SK-N-SH treated with all-trans-retinoic acid at 6 μM for 48 hours (cell line): ENCODE data around the gene NRAP.
A peak's percentile ranks its signal among the peaks of the same experiment; 100 is the strongest.

ENCODE experiments used
- ATAC-seq: fragments of 200-7000 bp; cut with Tn5 transposase; 3 replicates; pipeline ENCODE4 v1.9.1; 2020; ENCODE audit warnings: mild to moderate bottlenecking, moderate library complexity
- BACH2 ChIP-seq: fragments of 250-450 bp; sonication (Bioruptor Pico); IDR thresholded peaks from 2 replicates; pipeline ENCODE4 v1.9.0; 2021; ENCODE audit warnings: mild to moderate bottlenecking, borderline replicate concordance
- CSDC2 ChIP-seq: fragments of 250-450 bp; sonication (Bioruptor Pico); IDR thresholded peaks from 2 replicates; pipeline ENCODE4 v1.5.0; 2020; ENCODE audit warnings: mild to moderate bottlenecking, moderate library complexity
- ESRRG ChIP-seq: fragments of 250-450 bp; sonication (Bioruptor Pico); IDR thresholded peaks from 2 replicates; pipeline ENCODE4 v1.6.1; 2021; ENCODE audit warnings: mild to moderate bottlenecking
- GLIS3 ChIP-seq: fragments of 250-450 bp; sonication (Bioruptor Pico); IDR thresholded peaks from 2 replicates; pipeline ENCODE4 v1.5.0; 2020; ENCODE audit warnings: mild to moderate bottlenecking, moderate library complexity
- ISL1 ChIP-seq: fragments of 250-450 bp; sonication (Bioruptor Pico); IDR thresholded peaks from 2 replicates; pipeline ENCODE4 v2.1.2; 2022; ENCODE audit warnings: mild to moderate bottlenecking, moderate library complexity
- PPARA ChIP-seq: fragments of 250-450 bp; sonication (Bioruptor Pico); IDR thresholded peaks from 2 replicates; pipeline ENCODE4 v1.5.0; 2020; ENCODE audit warnings: mild to moderate bottlenecking, borderline replicate concordance
- RARB ChIP-seq: fragments of 250-450 bp; sonication (Bioruptor Pico); IDR thresholded peaks from 2 replicates; pipeline ENCODE4 v1.8.0; 2021; ENCODE audit warnings: mild to moderate bottlenecking, moderate library complexity
- SNAI2 ChIP-seq: fragments of 250-450 bp; sonication (Bioruptor Pico); IDR thresholded peaks from 2 replicates; pipeline ENCODE4 v1.5.0; 2020; ENCODE audit warnings: mild to moderate bottlenecking, moderate library complexity
- TCF4 ChIP-seq: fragments of 250-450 bp; sonication (Bioruptor Pico); IDR thresholded peaks from 2 replicates; pipeline ENCODE4 v1.8.0; 2021; ENCODE audit warnings: mild to moderate bottlenecking, moderate library complexity, borderline replicate concordance
- TOX ChIP-seq: fragments of 250-450 bp; sonication (Bioruptor Pico); IDR thresholded peaks from 2 replicates; pipeline ENCODE4 v1.8.0; 2021; ENCODE audit warnings: mild to moderate bottlenecking, moderate library complexity, borderline replicate concordance
- ZNF565 ChIP-seq: fragments of 450-650 bp; formaldehyde crosslinking; conservative IDR thresholded peaks from 2 replicates; pipeline ENCODE4 v1.5.0; 2020; ENCODE audit warnings: low read depth, mild to moderate bottlenecking, moderate library complexity
- ZNF70 ChIP-seq: fragments of 450-650 bp; formaldehyde crosslinking; IDR thresholded peaks from 2 replicates; pipeline ENCODE4 v1.5.0; 2020; ENCODE audit warnings: mild to moderate bottlenecking, moderate library complexity
- ZNF8 ChIP-seq: fragments of 450-650 bp; formaldehyde crosslinking; IDR thresholded peaks from 2 replicates; pipeline ENCODE4 v1.5.0; 2020; ENCODE audit warnings: mild to moderate bottlenecking, moderate library complexity
- TF ChIP-seq, protein P1 (sequence below): fragments of 250-450 bp; sonication (Bioruptor Pico); IDR thresholded peaks from 2 replicates; pipeline ENCODE4 v1.5.0; 2020; ENCODE audit warnings: mild to moderate bottlenecking, moderate library complexity
- TF ChIP-seq, protein P2 (sequence below): fragments of 250-450 bp; sonication (Bioruptor Pico); IDR thresholded peaks from 2 replicates; pipeline ENCODE4 v1.8.0; 2021; ENCODE audit warnings: low read depth, mild to moderate bottlenecking, moderate library complexity, borderline replicate concordance
- TF ChIP-seq, protein P3 (sequence below): fragments of 250-450 bp; sonication (Bioruptor Pico); IDR thresholded peaks from 2 replicates; pipeline ENCODE4 v1.5.1; 2021; ENCODE audit warnings: mild to moderate bottlenecking, moderate library complexity
- TF ChIP-seq, protein P4 (sequence below): fragments of 250-450 bp; sonication (Bioruptor Pico); IDR thresholded peaks from 2 replicates; pipeline ENCODE4 v1.8.0; 2020; ENCODE audit warnings: mild to moderate bottlenecking, moderate library complexity, borderline replicate concordance
- TF ChIP-seq, protein P5 (sequence below): fragments of 250-450 bp; sonication (Bioruptor Pico); IDR thresholded peaks from 2 replicates; pipeline ENCODE4 v1.5.1; 2020; ENCODE audit warnings: low read depth, mild to moderate bottlenecking, moderate library complexity

NRAP gene

DNA sequence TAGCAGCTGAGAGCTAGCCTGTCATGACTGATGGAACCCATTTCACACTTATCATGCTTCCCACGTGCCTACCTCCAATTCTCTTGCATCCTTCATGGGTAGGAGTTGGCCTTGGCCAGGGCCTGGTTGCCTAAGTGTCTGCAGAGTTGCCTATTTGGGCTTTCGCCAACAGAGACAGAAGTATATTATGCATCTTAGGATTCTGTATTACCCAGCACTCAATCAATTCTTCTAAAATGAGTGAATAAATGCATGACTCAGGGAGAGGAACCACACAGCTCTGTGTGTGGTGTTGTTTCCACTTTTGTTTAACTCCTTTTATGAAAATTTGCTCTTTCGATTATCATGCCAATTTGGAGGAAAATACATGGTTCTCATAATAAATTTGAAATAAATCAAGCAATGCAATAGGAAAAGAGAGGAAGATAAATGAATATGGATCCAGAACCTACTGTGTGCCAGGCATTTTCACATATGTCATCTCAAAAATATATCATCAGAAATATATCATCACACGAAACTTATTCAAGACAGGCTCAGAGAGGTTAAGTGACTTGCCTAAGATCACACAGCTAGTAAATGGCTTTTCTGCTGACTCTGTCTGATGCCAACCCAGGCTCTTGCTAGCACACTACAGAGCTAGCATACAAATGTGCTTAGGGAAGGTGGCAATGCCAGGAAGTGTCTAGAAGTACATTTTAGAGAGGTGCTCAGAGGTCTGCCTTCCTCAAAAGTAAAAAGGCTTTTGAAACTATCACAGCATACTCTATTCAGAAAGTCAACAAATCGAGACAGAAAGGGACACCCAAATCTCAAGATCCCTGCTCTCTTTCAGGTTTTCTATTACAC lies 120.5 kb downstream of the NRAP start (continued):
- TF ChIP-seq, protein P1, sequence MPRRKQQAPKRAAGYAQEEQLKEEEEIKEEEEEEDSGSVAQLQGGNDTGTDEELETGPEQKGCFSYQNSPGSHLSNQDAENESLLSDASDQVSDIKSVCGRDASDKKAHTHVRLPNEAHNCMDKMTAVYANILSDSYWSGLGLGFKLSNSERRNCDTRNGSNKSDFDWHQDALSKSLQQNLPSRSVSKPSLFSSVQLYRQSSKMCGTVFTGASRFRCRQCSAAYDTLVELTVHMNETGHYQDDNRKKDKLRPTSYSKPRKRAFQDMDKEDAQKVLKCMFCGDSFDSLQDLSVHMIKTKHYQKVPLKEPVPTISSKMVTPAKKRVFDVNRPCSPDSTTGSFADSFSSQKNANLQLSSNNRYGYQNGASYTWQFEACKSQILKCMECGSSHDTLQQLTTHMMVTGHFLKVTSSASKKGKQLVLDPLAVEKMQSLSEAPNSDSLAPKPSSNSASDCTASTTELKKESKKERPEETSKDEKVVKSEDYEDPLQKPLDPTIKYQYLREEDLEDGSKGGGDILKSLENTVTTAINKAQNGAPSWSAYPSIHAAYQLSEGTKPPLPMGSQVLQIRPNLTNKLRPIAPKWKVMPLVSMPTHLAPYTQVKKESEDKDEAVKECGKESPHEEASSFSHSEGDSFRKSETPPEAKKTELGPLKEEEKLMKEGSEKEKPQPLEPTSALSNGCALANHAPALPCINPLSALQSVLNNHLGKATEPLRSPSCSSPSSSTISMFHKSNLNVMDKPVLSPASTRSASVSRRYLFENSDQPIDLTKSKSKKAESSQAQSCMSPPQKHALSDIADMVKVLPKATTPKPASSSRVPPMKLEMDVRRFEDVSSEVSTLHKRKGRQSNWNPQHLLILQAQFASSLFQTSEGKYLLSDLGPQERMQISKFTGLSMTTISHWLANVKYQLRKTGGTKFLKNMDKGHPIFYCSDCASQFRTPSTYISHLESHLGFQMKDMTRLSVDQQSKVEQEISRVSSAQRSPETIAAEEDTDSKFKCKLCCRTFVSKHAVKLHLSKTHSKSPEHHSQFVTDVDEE (CRISPR knock-in tag), result no peak
- TF ChIP-seq, protein P2, sequence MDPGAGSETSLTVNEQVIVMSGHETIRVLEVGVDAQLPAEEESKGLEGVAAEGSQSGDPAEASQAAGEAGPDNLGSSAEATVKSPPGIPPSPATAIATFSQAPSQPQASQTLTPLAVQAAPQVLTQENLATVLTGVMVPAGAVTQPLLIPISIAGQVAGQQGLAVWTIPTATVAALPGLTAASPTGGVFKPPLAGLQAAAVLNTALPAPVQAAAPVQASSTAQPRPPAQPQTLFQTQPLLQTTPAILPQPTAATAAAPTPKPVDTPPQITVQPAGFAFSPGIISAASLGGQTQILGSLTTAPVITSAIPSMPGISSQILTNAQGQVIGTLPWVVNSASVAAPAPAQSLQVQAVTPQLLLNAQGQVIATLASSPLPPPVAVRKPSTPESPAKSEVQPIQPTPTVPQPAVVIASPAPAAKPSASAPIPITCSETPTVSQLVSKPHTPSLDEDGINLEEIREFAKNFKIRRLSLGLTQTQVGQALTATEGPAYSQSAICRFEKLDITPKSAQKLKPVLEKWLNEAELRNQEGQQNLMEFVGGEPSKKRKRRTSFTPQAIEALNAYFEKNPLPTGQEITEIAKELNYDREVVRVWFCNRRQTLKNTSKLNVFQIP (CRISPR knock-in tag), result no peak

GRCh38 chr10:113541549-113541927 lies 122.3 kb downstream of the NRAP start:
- TF ChIP-seq SNAI2, result no peak
- TF ChIP-seq CSDC2, result no peak
- TF ChIP-seq GLIS3, result no peak
- TF ChIP-seq TCF4 (CRISPR knock-in tag), result no peak
- TF ChIP-seq, protein P3, sequence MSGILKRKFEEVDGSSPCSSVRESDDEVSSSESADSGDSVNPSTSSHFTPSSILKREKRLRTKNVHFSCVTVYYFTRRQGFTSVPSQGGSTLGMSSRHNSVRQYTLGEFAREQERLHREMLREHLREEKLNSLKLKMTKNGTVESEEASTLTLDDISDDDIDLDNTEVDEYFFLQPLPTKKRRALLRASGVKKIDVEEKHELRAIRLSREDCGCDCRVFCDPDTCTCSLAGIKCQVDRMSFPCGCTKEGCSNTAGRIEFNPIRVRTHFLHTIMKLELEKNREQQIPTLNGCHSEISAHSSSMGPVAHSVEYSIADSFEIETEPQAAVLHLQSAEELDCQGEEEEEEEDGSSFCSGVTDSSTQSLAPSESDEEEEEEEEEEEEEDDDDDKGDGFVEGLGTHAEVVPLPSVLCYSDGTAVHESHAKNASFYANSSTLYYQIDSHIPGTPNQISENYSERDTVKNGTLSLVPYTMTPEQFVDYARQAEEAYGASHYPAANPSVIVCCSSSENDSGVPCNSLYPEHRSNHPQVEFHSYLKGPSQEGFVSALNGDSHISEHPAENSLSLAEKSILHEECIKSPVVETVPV (CRISPR knock-in tag), result no peak
- no peak for TF ChIP-seq ESRRG (CRISPR knock-in tag)
- TF ChIP-seq ZNF70 (CRISPR knock-in tag), result no peak
- no peak for TF ChIP-seq BACH2 (CRISPR knock-in tag)
- no peak for TF ChIP-seq RARB (CRISPR knock-in tag)
- TF ChIP-seq, protein P4, sequence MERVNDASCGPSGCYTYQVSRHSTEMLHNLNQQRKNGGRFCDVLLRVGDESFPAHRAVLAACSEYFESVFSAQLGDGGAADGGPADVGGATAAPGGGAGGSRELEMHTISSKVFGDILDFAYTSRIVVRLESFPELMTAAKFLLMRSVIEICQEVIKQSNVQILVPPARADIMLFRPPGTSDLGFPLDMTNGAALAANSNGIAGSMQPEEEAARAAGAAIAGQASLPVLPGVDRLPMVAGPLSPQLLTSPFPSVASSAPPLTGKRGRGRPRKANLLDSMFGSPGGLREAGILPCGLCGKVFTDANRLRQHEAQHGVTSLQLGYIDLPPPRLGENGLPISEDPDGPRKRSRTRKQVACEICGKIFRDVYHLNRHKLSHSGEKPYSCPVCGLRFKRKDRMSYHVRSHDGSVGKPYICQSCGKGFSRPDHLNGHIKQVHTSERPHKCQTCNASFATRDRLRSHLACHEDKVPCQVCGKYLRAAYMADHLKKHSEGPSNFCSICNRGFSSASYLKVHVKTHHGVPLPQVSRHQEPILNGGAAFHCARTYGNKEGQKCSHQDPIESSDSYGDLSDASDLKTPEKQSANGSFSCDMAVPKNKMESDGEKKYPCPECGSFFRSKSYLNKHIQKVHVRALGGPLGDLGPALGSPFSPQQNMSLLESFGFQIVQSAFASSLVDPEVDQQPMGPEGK (CRISPR knock-in tag), result no peak
- TF ChIP-seq ISL1 (CRISPR knock-in tag), result no peak
- no peak for TF ChIP-seq ZNF8 (CRISPR knock-in tag)
- TF ChIP-seq TOX, result no peak
- TF ChIP-seq, protein P1 (CRISPR knock-in tag), result no peak
- no peak for TF ChIP-seq ZNF565 (CRISPR knock-in tag)

GRCh38 chr10:113540845-113541548 lies 122.8 kb downstream of the NRAP start:
- ATAC-seq, result peak; percentile 42; the same call in 2 of the 3 replicates
- TF ChIP-seq, protein P5, sequence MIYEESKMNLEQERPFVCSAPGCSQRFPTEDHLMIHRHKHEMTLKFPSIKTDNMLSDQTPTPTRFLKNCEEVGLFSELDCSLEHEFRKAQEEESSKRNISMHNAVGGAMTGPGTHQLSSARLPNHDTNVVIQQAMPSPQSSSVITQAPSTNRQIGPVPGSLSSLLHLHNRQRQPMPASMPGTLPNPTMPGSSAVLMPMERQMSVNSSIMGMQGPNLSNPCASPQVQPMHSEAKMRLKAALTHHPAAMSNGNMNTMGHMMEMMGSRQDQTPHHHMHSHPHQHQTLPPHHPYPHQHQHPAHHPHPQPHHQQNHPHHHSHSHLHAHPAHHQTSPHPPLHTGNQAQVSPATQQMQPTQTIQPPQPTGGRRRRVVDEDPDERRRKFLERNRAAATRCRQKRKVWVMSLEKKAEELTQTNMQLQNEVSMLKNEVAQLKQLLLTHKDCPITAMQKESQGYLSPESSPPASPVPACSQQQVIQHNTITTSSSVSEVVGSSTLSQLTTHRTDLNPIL (CRISPR knock-in tag), result no peak
- TF ChIP-seq, protein P3 (CRISPR knock-in tag), result no peak
- TF ChIP-seq BACH2 (CRISPR knock-in tag) (no peak), CSDC2 (no peak), PPARA (CRISPR knock-in tag) (no peak)
- TF ChIP-seq, protein P1 (CRISPR knock-in tag), result no peak

More at GRCh38 chr10:113541549-113541927, 122.3 kb downstream of the NRAP start:
- ATAC-seq, result no peak
